Left ventricle myocardium inferior (tissue), 1 donor: ENCODE data around the gene ZNF556. TPM values are rescaled to one million over a fixed set of nuclear protein-coding genes. Genes with fewer than 3 reads are reported as not detected.

Source experiments
- DNase-seq: peaks from one replicate; pipeline ENCODE4 v3.0.0-alpha.2; 2020
- H3K27ac ChIP-seq: fragments of 200-600 bp; replicated peaks from 2 replicates; pipeline ENCODE4 v1.8.0; 2021
- H3K27me3 ChIP-seq: fragments of 200-600 bp; 2 replicates; pipeline ENCODE4 v1.8.0; 2021; ENCODE audit warnings: low read depth
- H3K36me3 ChIP-seq: fragments of 200-600 bp; 2 replicates; pipeline ENCODE4 v1.8.0; 2021
- H3K4me1 ChIP-seq: fragments of 200-600 bp; 2 replicates; pipeline ENCODE4 v1.8.0; 2021
- H3K4me3 ChIP-seq: fragments of 200-600 bp; 2 replicates; pipeline ENCODE4 v1.8.0; 2021; ENCODE audit warnings: mild to moderate bottlenecking, moderate library complexity
- H3K9me3 ChIP-seq: fragments of 200-600 bp; replicated peaks from 2 replicates; pipeline ENCODE4 v1.8.0; 2021
- intact Hi-C: fragments of 100-400 bp; cut with micrococcal nuclease; formaldehyde crosslinking; loops from one replicate; pipeline ENCODE4 v1.11.0; 2022
- total RNA-seq: library from RNA; stranded (reverse); fragmentation: NEBNext Ultra II Directional; extraction: Animal tissue kit (Norgen Biotek cat#: 25700); gene quantifications from one replicate; pipeline ENCODE4 v1.2.1, GENCODE V29; 2021
- TF ChIP-seq, protein P1 (sequence below): fragments of 200-600 bp; IDR thresholded peaks from 2 replicates; pipeline ENCODE4 v1.8.0; 2021; ENCODE audit warnings: antibody characterized with exemption, mild to moderate bottlenecking, borderline replicate concordance
- donor health status: DM: no; HTN: yes; CAD: no; lungs with severe emphysema.

Gene ZNF556
- total RNA-seq, 1 donor from 2014 or later: not detected

- TF ChIP-seq, protein P1, sequence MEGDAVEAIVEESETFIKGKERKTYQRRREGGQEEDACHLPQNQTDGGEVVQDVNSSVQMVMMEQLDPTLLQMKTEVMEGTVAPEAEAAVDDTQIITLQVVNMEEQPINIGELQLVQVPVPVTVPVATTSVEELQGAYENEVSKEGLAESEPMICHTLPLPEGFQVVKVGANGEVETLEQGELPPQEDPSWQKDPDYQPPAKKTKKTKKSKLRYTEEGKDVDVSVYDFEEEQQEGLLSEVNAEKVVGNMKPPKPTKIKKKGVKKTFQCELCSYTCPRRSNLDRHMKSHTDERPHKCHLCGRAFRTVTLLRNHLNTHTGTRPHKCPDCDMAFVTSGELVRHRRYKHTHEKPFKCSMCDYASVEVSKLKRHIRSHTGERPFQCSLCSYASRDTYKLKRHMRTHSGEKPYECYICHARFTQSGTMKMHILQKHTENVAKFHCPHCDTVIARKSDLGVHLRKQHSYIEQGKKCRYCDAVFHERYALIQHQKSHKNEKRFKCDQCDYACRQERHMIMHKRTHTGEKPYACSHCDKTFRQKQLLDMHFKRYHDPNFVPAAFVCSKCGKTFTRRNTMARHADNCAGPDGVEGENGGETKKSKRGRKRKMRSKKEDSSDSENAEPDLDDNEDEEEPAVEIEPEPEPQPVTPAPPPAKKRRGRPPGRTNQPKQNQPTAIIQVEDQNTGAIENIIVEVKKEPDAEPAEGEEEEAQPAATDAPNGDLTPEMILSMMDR: peak; percentile 72
- peak within 1 kb of the TSS; percentile 95 for H3K4me3 ChIP-seq
- peaks cover 53% of the 10 kb centered on the region for H3K9me3 ChIP-seq
- H3K27me3 ChIP-seq: no peaks in the 10 kb centered on the region
- peaks cover 48% of the 10 kb centered on the region for H3K4me1 ChIP-seq
- H3K36me3 ChIP-seq: peaks cover 37% of the 10 kb centered on the region
- peak; percentile 100 for DNase-seq
- peak within 1 kb of the TSS; percentile 92 for H3K27ac ChIP-seq
- intact Hi-C loops: no loop called here
These were observed 26.0 kb upstream of the ZNF556 start, which contains the start of gene ZNF555 for GRCh38 chr19:2840794-2841791. TSS of gene ZNF555 (plus strand) at chr19:2841475. CDS start at chr19:2841573, 98 bp downstream.

DNA sequence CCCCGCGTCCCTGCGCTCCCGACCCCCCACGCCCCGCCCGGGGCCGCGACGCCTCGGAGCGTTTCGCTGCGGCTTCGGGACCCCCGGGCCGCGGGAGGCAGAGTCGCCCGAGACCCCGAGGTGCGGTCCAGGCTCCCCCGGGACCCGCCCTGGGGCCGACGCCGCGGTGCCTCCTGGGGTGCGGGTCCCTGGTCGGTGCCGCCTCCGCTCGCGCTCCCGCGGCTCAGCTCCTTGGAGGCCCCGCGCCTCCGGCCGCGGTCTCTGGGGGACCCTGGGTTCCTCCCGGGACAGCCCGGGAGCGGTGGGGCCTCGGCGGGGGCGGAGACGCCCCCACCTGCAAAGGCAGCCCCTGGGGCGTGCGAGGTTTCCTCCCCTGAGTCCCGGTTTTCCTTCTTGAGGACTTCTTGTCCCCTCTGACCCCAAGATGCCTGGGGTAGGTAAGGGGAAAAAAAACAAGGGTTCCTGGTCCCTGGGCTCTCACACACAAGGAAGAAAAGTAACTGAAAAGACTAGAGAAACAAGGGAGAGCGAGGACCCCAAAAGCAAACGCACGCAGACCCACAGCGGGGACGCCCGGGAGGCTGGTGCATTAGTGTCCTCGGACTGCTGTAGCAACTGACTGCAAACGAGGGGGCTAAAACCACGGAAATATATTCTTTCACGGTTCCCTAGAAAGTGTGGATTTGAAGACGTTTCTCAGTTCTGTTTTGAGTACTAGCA is 25.1 kb upstream of the ZNF556 start:
- H3K4me3 ChIP-seq: peak overlapping the region; percentile 95
- TF ChIP-seq, protein P1: no peak
- H3K4me1 ChIP-seq: peaks cover 57% of the 10 kb centered on the region
- H3K27ac ChIP-seq: peak overlapping the region; percentile 92
- DNase-seq: peak; percentile 16
- peaks cover 53% of the 10 kb centered on the region for H3K9me3 ChIP-seq
- intact Hi-C loops: no loop called here
- H3K36me3 ChIP-seq: peaks cover 37% of the 10 kb centered on the region
- H3K27me3 ChIP-seq: no peaks in the 10 kb centered on the region

DNA sequence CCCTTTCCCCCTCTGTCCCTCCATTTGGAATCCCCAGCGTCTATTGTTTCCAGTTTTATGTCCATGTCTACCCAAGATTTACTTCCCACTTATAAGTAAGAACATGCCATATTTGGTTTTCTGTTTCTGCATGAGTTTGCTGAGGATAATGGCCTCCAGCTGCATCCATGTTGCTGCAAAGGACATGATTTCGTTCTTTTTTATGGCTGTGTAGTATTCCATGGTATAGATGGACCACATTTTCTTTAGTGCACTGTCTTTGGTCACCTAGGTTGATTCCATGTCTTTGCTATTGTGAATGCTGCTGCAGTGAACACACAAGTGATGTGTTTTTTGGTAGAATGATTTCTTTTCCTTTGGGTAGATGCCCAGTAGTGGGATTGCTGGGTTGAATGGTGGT is 22.0 kb upstream of the ZNF556 start:
- DNase-seq: no peak
- intact Hi-C loops: no loop called here
- Histone ChIP-seq H3K27me3 (no peaks in the 10 kb centered on the region), H3K27ac (peak overlapping the region; percentile 57), H3K36me3 (peaks cover 47% of the 10 kb centered on the region), H3K9me3 (peaks cover 56% of the 10 kb centered on the region), H3K4me1 (peaks cover 58% of the 10 kb centered on the region), H3K4me3 (no peak overlapping the region)
- TF ChIP-seq, protein P1: no peak

DNA sequence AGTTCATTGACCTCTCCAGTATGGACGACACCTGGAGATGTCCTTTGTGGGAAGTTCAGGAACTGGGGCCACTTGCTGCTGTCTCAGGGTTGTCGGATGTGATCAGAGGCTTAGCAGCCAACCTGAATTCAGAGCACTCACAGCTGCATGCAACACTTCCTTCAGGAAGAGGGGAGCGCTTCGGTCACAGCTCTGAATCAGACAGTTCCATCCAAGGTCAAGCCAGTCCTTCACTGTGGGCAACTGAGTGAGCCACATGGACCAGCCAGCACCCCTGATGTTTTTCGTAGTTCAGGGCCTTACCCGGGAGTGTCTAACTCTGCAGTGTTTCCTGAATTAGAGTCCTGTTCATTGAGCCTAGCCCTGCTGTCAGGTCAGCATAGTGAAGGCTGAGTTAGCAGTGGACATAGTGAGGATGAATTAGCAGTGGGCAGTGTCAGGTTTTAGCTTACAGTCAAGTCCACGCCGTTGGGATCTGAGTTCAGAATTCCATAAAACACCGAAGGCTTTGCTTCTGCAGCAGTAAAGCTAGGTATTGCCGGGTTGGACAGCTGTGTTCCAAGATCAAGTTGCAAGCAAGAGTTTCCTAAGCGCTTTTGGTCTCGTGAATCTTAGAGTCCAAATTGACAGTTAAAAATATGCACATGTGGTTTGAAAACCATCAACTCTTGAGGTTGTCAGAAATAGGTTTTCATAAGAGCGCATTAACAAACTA is 20.8 kb upstream of the ZNF556 start:
- intact Hi-C loops: no loop called here
- peaks cover 60% of the 10 kb centered on the region for H3K36me3 ChIP-seq
- no peak overlapping the region for H3K4me3 ChIP-seq
- H3K4me1 ChIP-seq: peaks cover 51% of the 10 kb centered on the region
- TF ChIP-seq, protein P1: no peak
- H3K27me3 ChIP-seq: no peaks in the 10 kb centered on the region
- DNase-seq: no peak
- H3K27ac ChIP-seq: peak overlapping the region; percentile 57
- H3K9me3 ChIP-seq: peaks cover 68% of the 10 kb centered on the region

DNA sequence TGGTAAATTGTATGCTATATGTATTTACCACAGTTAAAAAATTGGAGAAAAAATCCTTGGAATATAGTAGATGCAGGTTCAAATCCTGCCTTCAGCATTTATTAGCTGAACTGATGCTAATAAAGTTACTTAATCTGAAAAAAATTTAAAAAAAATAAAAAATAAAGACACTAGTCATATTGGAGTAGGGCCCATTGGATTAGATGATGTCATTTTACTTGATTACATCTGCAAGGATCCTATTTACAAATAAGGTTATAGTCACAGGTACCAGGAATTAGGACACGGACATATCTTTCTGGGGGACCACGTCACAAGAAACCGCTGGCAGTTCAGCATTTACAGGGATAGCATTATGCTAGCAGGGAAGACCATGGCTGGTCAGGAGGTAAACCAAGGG is 19.6 kb upstream of the ZNF556 start:
- intact Hi-C loops: no loop called here
- peaks cover 71% of the 10 kb centered on the region for H3K36me3 ChIP-seq
- no peaks in the 10 kb centered on the region for H3K27me3 ChIP-seq
- no peak overlapping the region for H3K27ac ChIP-seq
- no peak overlapping the region for H3K4me3 ChIP-seq
- TF ChIP-seq, protein P1: no peak
- DNase-seq: no peak
- H3K4me1 ChIP-seq: peaks cover 39% of the 10 kb centered on the region
- H3K9me3 ChIP-seq: peaks cover 80% of the 10 kb centered on the region
